ENCODE data around the gene GATA1.
"Not testable (repeated sequence)": the region's sequence is repeated elsewhere in the genome, so short reads cannot be mapped to it uniquely, and the experiment has no call there.

The GATA1 gene

DNA sequence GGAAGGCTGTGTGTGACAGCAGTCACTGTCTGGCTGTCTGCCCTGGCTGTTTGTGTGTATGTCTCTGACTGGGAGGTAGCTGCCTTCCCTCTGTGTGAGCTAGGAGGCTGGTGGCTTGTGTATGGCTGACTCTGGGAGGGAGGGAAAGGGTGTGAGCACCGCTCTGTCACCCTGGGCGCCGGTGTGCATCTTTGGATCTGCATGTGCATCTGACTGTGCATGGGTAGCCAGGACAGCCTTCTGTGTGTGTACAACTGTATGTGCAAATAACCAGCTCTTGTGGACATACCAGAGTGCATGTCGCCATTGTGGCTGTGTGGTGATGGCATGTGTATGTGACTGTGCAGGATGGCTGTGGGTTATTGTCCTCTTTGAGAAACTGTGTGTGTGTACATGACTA is 32.5 kb downstream of the GATA1 start:
- H3K36me3 ChIP-seq (ENCODE audit: insufficient read depth) = no peaks in the 10 kb centered on the region
- H3K27me3 ChIP-seq (ENCODE audit: insufficient read depth, low read depth) = no peaks in the 10 kb centered on the region

GRCh38 chrX:48819394-48819793 is 33.0 kb downstream of the GATA1 start:
- H3K27me3 ChIP-seq (ENCODE audit: insufficient read depth, low read depth); H3K4me2 ChIP-seq; H4K20me1 ChIP-seq (ENCODE audit: insufficient read depth); H3K4me1 ChIP-seq (ENCODE audit: low read depth, poor library complexity, severe bottlenecking); H3K79me2 ChIP-seq (ENCODE audit: insufficient read depth, low read depth); H3K9ac ChIP-seq; H3K4me3 ChIP-seq (IDR thresholded peaks at IDR 0.05; ENCODE audit: insufficient read depth, low read depth, low read length); H2AFZ ChIP-seq (ENCODE audit: low read depth); H3K36me3 ChIP-seq (ENCODE audit: insufficient read depth); H3K27ac ChIP-seq: not testable (repeated sequence)

More for the DNA sequence above, 32.5 kb downstream of the GATA1 start:
- Histone ChIP-seq H3K4me1 (ENCODE audit: low read depth, poor library complexity, severe bottlenecking) (no peaks in the 10 kb centered on the region), H3K4me3 (IDR thresholded peaks at IDR 0.05; ENCODE audit: insufficient read depth, low read depth, low read length) (no peak overlapping the region), H4K20me1 (ENCODE audit: insufficient read depth) (no peaks in the 10 kb centered on the region), H3K4me2 (no peak overlapping the region), H3K79me2 (ENCODE audit: insufficient read depth, low read depth) (no peaks in the 10 kb centered on the region), H2AFZ (ENCODE audit: low read depth) (no peak overlapping the region), H3K27ac (no peak overlapping the region), H3K9ac (no peak overlapping the region)
- TF ChIP-seq, protein P1, sequence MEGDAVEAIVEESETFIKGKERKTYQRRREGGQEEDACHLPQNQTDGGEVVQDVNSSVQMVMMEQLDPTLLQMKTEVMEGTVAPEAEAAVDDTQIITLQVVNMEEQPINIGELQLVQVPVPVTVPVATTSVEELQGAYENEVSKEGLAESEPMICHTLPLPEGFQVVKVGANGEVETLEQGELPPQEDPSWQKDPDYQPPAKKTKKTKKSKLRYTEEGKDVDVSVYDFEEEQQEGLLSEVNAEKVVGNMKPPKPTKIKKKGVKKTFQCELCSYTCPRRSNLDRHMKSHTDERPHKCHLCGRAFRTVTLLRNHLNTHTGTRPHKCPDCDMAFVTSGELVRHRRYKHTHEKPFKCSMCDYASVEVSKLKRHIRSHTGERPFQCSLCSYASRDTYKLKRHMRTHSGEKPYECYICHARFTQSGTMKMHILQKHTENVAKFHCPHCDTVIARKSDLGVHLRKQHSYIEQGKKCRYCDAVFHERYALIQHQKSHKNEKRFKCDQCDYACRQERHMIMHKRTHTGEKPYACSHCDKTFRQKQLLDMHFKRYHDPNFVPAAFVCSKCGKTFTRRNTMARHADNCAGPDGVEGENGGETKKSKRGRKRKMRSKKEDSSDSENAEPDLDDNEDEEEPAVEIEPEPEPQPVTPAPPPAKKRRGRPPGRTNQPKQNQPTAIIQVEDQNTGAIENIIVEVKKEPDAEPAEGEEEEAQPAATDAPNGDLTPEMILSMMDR (conservative IDR thresholded peaks at IDR 0.05; ENCODE audit: low read depth, low read length) = no peak

DNA sequence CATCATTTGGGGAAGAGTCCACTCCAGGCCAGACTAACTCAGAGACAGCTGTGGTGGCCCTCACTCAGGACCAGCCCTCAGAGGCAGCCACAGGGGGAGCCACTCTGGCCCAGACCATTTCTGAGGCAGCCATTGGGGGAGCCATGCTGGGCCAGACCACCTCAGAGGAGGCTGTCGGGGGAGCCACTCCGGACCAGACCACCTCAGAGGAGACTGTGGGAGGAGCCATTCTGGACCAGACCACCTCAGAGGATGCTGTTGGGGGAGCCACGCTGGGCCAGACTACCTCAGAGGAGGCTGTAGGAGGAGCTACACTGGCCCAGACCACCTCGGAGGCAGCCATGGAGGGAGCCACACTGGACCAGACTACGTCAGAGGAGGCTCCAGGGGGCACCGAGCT is 36.7 kb downstream of the GATA1 start:
- TF ChIP-seq, protein P1 (conservative IDR thresholded peaks at IDR 0.05; ENCODE audit: low read depth, low read length) = no peak
- no peak overlapping the region for H3K27ac ChIP-seq
- no peaks in the 10 kb centered on the region for H3K36me3 ChIP-seq (ENCODE audit: insufficient read depth)
- no peaks in the 10 kb centered on the region for H3K4me1 ChIP-seq (ENCODE audit: low read depth, poor library complexity, severe bottlenecking)
- no peak overlapping the region for H3K9ac ChIP-seq
- no peak overlapping the region for H3K4me2 ChIP-seq
- H4K20me1 ChIP-seq (ENCODE audit: insufficient read depth) = no peaks in the 10 kb centered on the region
- H2AFZ ChIP-seq (ENCODE audit: low read depth) = no peak overlapping the region
- H3K4me3 ChIP-seq (IDR thresholded peaks at IDR 0.05; ENCODE audit: insufficient read depth, low read depth, low read length) = no peak overlapping the region
- no peaks in the 10 kb centered on the region for H3K79me2 ChIP-seq (ENCODE audit: insufficient read depth, low read depth)
- no peaks in the 10 kb centered on the region for H3K27me3 ChIP-seq (ENCODE audit: insufficient read depth, low read depth)

DNA sequence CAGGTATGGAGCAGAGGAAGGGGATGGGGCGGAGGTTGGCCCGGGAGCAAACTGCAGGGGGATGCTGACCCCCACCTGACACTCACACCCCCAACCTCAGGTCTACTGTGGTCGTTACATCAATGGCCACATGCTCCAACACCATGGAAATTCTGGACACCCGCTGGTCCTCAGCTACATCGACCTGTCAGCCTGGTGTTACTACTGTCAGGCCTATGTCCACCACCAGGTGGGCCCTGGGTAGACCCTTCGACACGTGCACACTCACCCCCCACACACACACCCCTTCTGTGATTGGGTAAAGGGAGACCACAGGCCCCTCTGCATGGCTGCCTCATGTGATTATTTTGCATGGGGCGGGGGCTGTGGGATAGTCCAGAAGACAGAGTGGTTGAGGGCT is 37.7 kb downstream of the GATA1 start:
- no peak overlapping the region for H3K4me3 ChIP-seq (IDR thresholded peaks at IDR 0.05; ENCODE audit: insufficient read depth, low read depth, low read length)
- no peaks in the 10 kb centered on the region for H3K4me1 ChIP-seq (ENCODE audit: low read depth, poor library complexity, severe bottlenecking)
- TF ChIP-seq, protein P1 (conservative IDR thresholded peaks at IDR 0.05; ENCODE audit: low read depth, low read length) = no peak
- H3K79me2 ChIP-seq (ENCODE audit: insufficient read depth, low read depth) = no peaks in the 10 kb centered on the region
- no peak overlapping the region for H3K4me2 ChIP-seq
- no peaks in the 10 kb centered on the region for H3K27me3 ChIP-seq (ENCODE audit: insufficient read depth, low read depth)
- no peak overlapping the region for H2AFZ ChIP-seq (ENCODE audit: low read depth)
- no peaks in the 10 kb centered on the region for H4K20me1 ChIP-seq (ENCODE audit: insufficient read depth)
- no peak overlapping the region for H3K9ac ChIP-seq
- H3K36me3 ChIP-seq (ENCODE audit: insufficient read depth) = no peaks in the 10 kb centered on the region
- H3K27ac ChIP-seq = no peak overlapping the region

- Histone ChIP-seq H4K20me1 (ENCODE audit: insufficient read depth) (no peaks in the 10 kb centered on the region), H3K4me1 (ENCODE audit: low read depth, poor library complexity, severe bottlenecking) (no peaks in the 10 kb centered on the region), H2AFZ (ENCODE audit: low read depth) (no peak within 1 kb of the TSS), H3K4me2 (no peak within 1 kb of the TSS), H3K9ac (no peak within 1 kb of the TSS), H3K79me2 (ENCODE audit: insufficient read depth, low read depth) (no peaks in the 10 kb centered on the region), H3K36me3 (ENCODE audit: insufficient read depth) (no peaks in the 10 kb centered on the region), H3K27me3 (ENCODE audit: insufficient read depth, low read depth) (no peaks in the 10 kb centered on the region), H3K4me3 (IDR thresholded peaks at IDR 0.05; ENCODE audit: insufficient read depth, low read depth, low read length) (no peak within 1 kb of the TSS), H3K27ac (no peak within 1 kb of the TSS)
- TF ChIP-seq, protein P1 (conservative IDR thresholded peaks at IDR 0.05; ENCODE audit: low read depth, low read length) = no peak
Measured at GRCh38 chrX:48826135-48826875, 39.9 kb downstream of the GATA1 start, which contains the start of gene ERAS. Gene ERAS (plus strand): TSS chrX:48826513. CDS start chrX:48829124, 2,611 bp downstream.

All from KMS-11 (cell line).